ENCODE measurements around the gene IRX4. TPM values are rescaled to one million over a fixed set of nuclear protein-coding genes. Genes with fewer than 3 reads are reported as not detected.

Gene IRX4
- total RNA-seq, 1 donor from 2014 or later: not detected

- DNase-seq (ENCODE audit: low spot score): no peak
- intact Hi-C loops (cut with micrococcal nuclease): no loop called here
- no peaks in the 10 kb centered on the region for H3K27me3 Mint-ChIP-seq (ENCODE audit: low read depth)
- H3K27ac Mint-ChIP-seq: no peak overlapping the region
- no peaks in the 10 kb centered on the region for H3K4me1 Mint-ChIP-seq (ENCODE audit: low read depth)
- H3K36me3 Mint-ChIP-seq (ENCODE audit: low read depth): no peaks in the 10 kb centered on the region
- no peak overlapping the region for H3K4me3 Mint-ChIP-seq (ENCODE audit: low read depth)
- no peaks in the 10 kb centered on the region for H3K9me3 Mint-ChIP-seq
Measured at GRCh38 chr5:1865486-1865885, 17.2 kb downstream of the IRX4 start.

- Mint-ChIP-seq H3K27me3 (ENCODE audit: low read depth) (no peaks in the 10 kb centered on the region), H3K36me3 (ENCODE audit: low read depth) (no peaks in the 10 kb centered on the region), H3K27ac (no peak overlapping the region), H3K9me3 (no peaks in the 10 kb centered on the region), H3K4me3 (ENCODE audit: low read depth) (no peak overlapping the region), H3K4me1 (ENCODE audit: low read depth) (no peaks in the 10 kb centered on the region)
- DNase-seq (ENCODE audit: low spot score): no peak
- intact Hi-C loops (cut with micrococcal nuclease): no loop called here
Measured at GRCh38 chr5:1864896-1865440, 17.8 kb downstream of the IRX4 start.

- intact Hi-C loops (cut with micrococcal nuclease): no loop called here
- H3K27me3 Mint-ChIP-seq (ENCODE audit: low read depth): peaks cover 2% of the 10 kb centered on the region
Measured at GRCh38 chr5:1860949-1861348, 21.8 kb downstream of the IRX4 start.

GRCh38 chr5:1860021-1860610 is 22.6 kb downstream of the IRX4 start:
- Mint-ChIP-seq H3K9me3 (no peaks in the 10 kb centered on the region), H3K27me3 (ENCODE audit: low read depth) (peaks cover 2% of the 10 kb centered on the region), H3K36me3 (ENCODE audit: low read depth) (no peaks in the 10 kb centered on the region), H3K4me1 (ENCODE audit: low read depth) (no peaks in the 10 kb centered on the region), H3K27ac (no peak overlapping the region), H3K4me3 (ENCODE audit: low read depth) (no peak overlapping the region)
- intact Hi-C loops (cut with micrococcal nuclease): no loop called here
- no peak for DNase-seq (ENCODE audit: low spot score)

More at GRCh38 chr5:1860949-1861348, 21.8 kb downstream of the IRX4 start:
- no peaks in the 10 kb centered on the region for H3K9me3 Mint-ChIP-seq
- H3K4me1 Mint-ChIP-seq (ENCODE audit: low read depth): no peaks in the 10 kb centered on the region
- no peaks in the 10 kb centered on the region for H3K36me3 Mint-ChIP-seq (ENCODE audit: low read depth)
- DNase-seq (ENCODE audit: low spot score): no peak
- no peak overlapping the region for H3K4me3 Mint-ChIP-seq (ENCODE audit: low read depth)
- H3K27ac Mint-ChIP-seq: no peak overlapping the region

- intact Hi-C loops (cut with micrococcal nuclease): no loop called here
- H3K27ac Mint-ChIP-seq: no peak overlapping the region
- no peaks in the 10 kb centered on the region for H3K4me1 Mint-ChIP-seq (ENCODE audit: low read depth)
- no peaks in the 10 kb centered on the region for H3K36me3 Mint-ChIP-seq (ENCODE audit: low read depth)
- no peak overlapping the region for H3K4me3 Mint-ChIP-seq (ENCODE audit: low read depth)
- H3K9me3 Mint-ChIP-seq: no peaks in the 10 kb centered on the region
- H3K27me3 Mint-ChIP-seq (ENCODE audit: low read depth): peaks cover 3% of the 10 kb centered on the region
- DNase-seq (ENCODE audit: low spot score): no peak
Measured at GRCh38 chr5:1859099-1859498, 23.6 kb downstream of the IRX4 start.

- no peaks in the 10 kb centered on the region for H3K36me3 Mint-ChIP-seq (ENCODE audit: low read depth)
- H3K27me3 Mint-ChIP-seq (ENCODE audit: low read depth): peaks cover 9% of the 10 kb centered on the region
- DNase-seq (ENCODE audit: low spot score): no peak
- no peaks in the 10 kb centered on the region for H3K9me3 Mint-ChIP-seq
- H3K27ac Mint-ChIP-seq: no peak overlapping the region
- H3K4me1 Mint-ChIP-seq (ENCODE audit: low read depth): no peaks in the 10 kb centered on the region
- intact Hi-C loops (cut with micrococcal nuclease): no loop called here
- no peak overlapping the region for H3K4me3 Mint-ChIP-seq (ENCODE audit: low read depth)
Measured at GRCh38 chr5:1858436-1858835, 24.3 kb downstream of the IRX4 start.

GRCh38 chr5:1857256-1857600 is 25.5 kb downstream of the IRX4 start:
- no peak for DNase-seq (ENCODE audit: low spot score)
- no peaks in the 10 kb centered on the region for H3K36me3 Mint-ChIP-seq (ENCODE audit: low read depth)
- intact Hi-C loops (cut with micrococcal nuclease): no loop called here
- no peak overlapping the region for H3K4me3 Mint-ChIP-seq (ENCODE audit: low read depth)
- H3K27ac Mint-ChIP-seq: no peak overlapping the region
- peaks cover 10% of the 10 kb centered on the region for H3K27me3 Mint-ChIP-seq (ENCODE audit: low read depth)
- H3K9me3 Mint-ChIP-seq: no peaks in the 10 kb centered on the region
- no peaks in the 10 kb centered on the region for H3K4me1 Mint-ChIP-seq (ENCODE audit: low read depth)

- Mint-ChIP-seq H3K4me3 (ENCODE audit: low read depth) (no peak overlapping the region), H3K36me3 (ENCODE audit: low read depth) (no peaks in the 10 kb centered on the region), H3K4me1 (ENCODE audit: low read depth) (no peaks in the 10 kb centered on the region), H3K27ac (no peak overlapping the region), H3K27me3 (ENCODE audit: low read depth) (peaks cover 14% of the 10 kb centered on the region), H3K9me3 (no peaks in the 10 kb centered on the region)
- intact Hi-C loops (cut with micrococcal nuclease): no loop called here
- no peak for DNase-seq (ENCODE audit: low spot score)
Measured at GRCh38 chr5:1856596-1857255, 26.0 kb downstream of the IRX4 start.

GRCh38 chr5:1855596-1855995 is 27.1 kb downstream of the IRX4 start:
- DNase-seq (ENCODE audit: low spot score): no peak
- Mint-ChIP-seq H3K4me1 (ENCODE audit: low read depth) (no peaks in the 10 kb centered on the region), H3K4me3 (ENCODE audit: low read depth) (no peak overlapping the region), H3K36me3 (ENCODE audit: low read depth) (no peaks in the 10 kb centered on the region), H3K27ac (no peak overlapping the region), H3K9me3 (no peaks in the 10 kb centered on the region), H3K27me3 (ENCODE audit: low read depth) (peaks cover 23% of the 10 kb centered on the region)
- intact Hi-C loops (cut with micrococcal nuclease): no loop called here

- no peaks in the 10 kb centered on the region for H3K36me3 Mint-ChIP-seq (ENCODE audit: low read depth)
- H3K27ac Mint-ChIP-seq: no peak overlapping the region
- peaks cover 26% of the 10 kb centered on the region for H3K27me3 Mint-ChIP-seq (ENCODE audit: low read depth)
- intact Hi-C loops (cut with micrococcal nuclease): no loop called here
- H3K4me1 Mint-ChIP-seq (ENCODE audit: low read depth): no peaks in the 10 kb centered on the region
- DNase-seq (ENCODE audit: low spot score): no peak
- no peak overlapping the region for H3K4me3 Mint-ChIP-seq (ENCODE audit: low read depth)
- no peaks in the 10 kb centered on the region for H3K9me3 Mint-ChIP-seq
Measured at GRCh38 chr5:1855075-1855474, 27.6 kb downstream of the IRX4 start.

GRCh38 chr5:1853531-1853930 is 29.2 kb downstream of the IRX4 start:
- DNase-seq (ENCODE audit: low spot score): no peak
- no peak overlapping the region for H3K4me3 Mint-ChIP-seq (ENCODE audit: low read depth)
- no peak overlapping the region for H3K27ac Mint-ChIP-seq
- no peaks in the 10 kb centered on the region for H3K9me3 Mint-ChIP-seq
- intact Hi-C loops (cut with micrococcal nuclease): no loop called here
- H3K4me1 Mint-ChIP-seq (ENCODE audit: low read depth): no peaks in the 10 kb centered on the region
- H3K36me3 Mint-ChIP-seq (ENCODE audit: low read depth): no peaks in the 10 kb centered on the region
- H3K27me3 Mint-ChIP-seq (ENCODE audit: low read depth): peaks cover 33% of the 10 kb centered on the region

- Mint-ChIP-seq H3K4me3 (ENCODE audit: low read depth) (no peak overlapping the region), H3K36me3 (ENCODE audit: low read depth) (no peaks in the 10 kb centered on the region), H3K9me3 (no peaks in the 10 kb centered on the region), H3K27me3 (ENCODE audit: low read depth) (peaks cover 39% of the 10 kb centered on the region), H3K27ac (no peak overlapping the region), H3K4me1 (ENCODE audit: low read depth) (no peaks in the 10 kb centered on the region)
- no peak for DNase-seq (ENCODE audit: low spot score)
- intact Hi-C loops (cut with micrococcal nuclease): no loop called here
Measured at GRCh38 chr5:1852324-1852947, 30.3 kb downstream of the IRX4 start.

GRCh38 chr5:1851290-1851934 is 31.3 kb downstream of the IRX4 start:
- H3K36me3 Mint-ChIP-seq (ENCODE audit: low read depth): no peaks in the 10 kb centered on the region
- no peak overlapping the region for H3K27ac Mint-ChIP-seq
- DNase-seq (ENCODE audit: low spot score): no peak
- no peak overlapping the region for H3K4me3 Mint-ChIP-seq (ENCODE audit: low read depth)
- H3K27me3 Mint-ChIP-seq (ENCODE audit: low read depth): peaks cover 39% of the 10 kb centered on the region
- H3K9me3 Mint-ChIP-seq: no peaks in the 10 kb centered on the region
- H3K4me1 Mint-ChIP-seq (ENCODE audit: low read depth): no peaks in the 10 kb centered on the region
- intact Hi-C loops (cut with micrococcal nuclease): no loop called here
